Esophagus muscularis mucosa (tissue), 4 donors: Measurements from ENCODE around the gene ZNF316. TPM values are rescaled to one million over a fixed set of nuclear protein-coding genes. Genes with fewer than 3 reads are reported as not detected.

Experiments
- DNase-seq: peaks from one replicate; pipeline ENCODE4 v3.0.0-alpha.2; 2017; ENCODE audit errors: extremely low spot score
- H3K27ac ChIP-seq, 4 donors: fragments of 200-600 bp; sonication (generic); replicated peaks in 1 of 4; 1 replicate in 3 of 4; 2 replicates in 1 of 4; pipeline ENCODE4 v1.5.1; 2016 to 2019; ENCODE audit warnings: mild to moderate bottlenecking in 1 of 4
- H3K27me3 ChIP-seq, 4 donors: fragments of 200-600 bp; sonication (generic); one replicate each; pipeline versions ENCODE4 v1.5.1 to v1.6.0; 2016 to 2019
- H3K36me3 ChIP-seq, 4 donors: fragments of 200-600 bp; sonication (generic); one replicate each; pipeline ENCODE4 v1.5.1; 2016 to 2019
- H3K4me1 ChIP-seq, 4 donors: fragments of 200-600 bp; sonication (generic); one replicate each; pipeline ENCODE4 v1.5.1; 2016 to 2019
- H3K4me3 ChIP-seq, 4 donors: fragments of 200-600 bp; sonication (generic); 1 replicate in 2 of 4; 2 replicates in 2 of 4; pipeline ENCODE4 v1.5.1; 2016 to 2019; ENCODE audit warnings: mild to moderate bottlenecking in 4 of 4, moderate library complexity in 1 of 4
- H3K9me3 ChIP-seq, 4 donors: fragments of 200-600 bp; sonication (generic); 1 replicate in 3 of 4; 2 replicates in 1 of 4; pipeline ENCODE4 v1.5.1; 2016 to 2019
- EP300 ChIP-seq: sonication (generic); formaldehyde crosslinking; IDR thresholded peaks from one replicate; pipeline ENCODE4 v1.6.1; 2017; ENCODE audit warnings: antibody characterized with exemption
- POLR2A ChIP-seq: fragments of 450-650 bp; IDR thresholded peaks from one replicate; pipeline ENCODE4 v1.6.1; 2017; ENCODE audit warnings: antibody characterized with exemption, moderate library complexity, mild to moderate bottlenecking, low read depth
- POLR2AphosphoS5 ChIP-seq, 2 donors: sonication (generic); formaldehyde crosslinking; IDR thresholded peaks; one replicate each; pipeline ENCODE4 v1.6.1; 2017; ENCODE audit warnings: antibody characterized with exemption in 2 of 2
- WGBS: methylation state at CpG from one replicate; pipeline ENCODE4 v1.1.5; 2018; 5-methylcytosine and 5-hydroxymethylcytosine counted together
- intact Hi-C: fragments of 100-400 bp; cut with DNase I; formaldehyde crosslinking; loops from one replicate; pipeline ENCODE4 v1.15.1; 2023
- total RNA-seq, 4 donors: library from RNA; depleted of rRNA; stranded (reverse); fragments of >200 nt; gene quantifications; one replicate each; pipeline versions ENCODE4 v1.1.0 to v1.2.1, GENCODE V29; 2016
- TF ChIP-seq, protein P1 (sequence below), 3 experiments: fragments of 200-600 bp in 2 of 3; fragments of 450-650 bp in 1 of 3; sonication (generic) in 2 of 3; IDR thresholded peaks; one replicate each; pipeline ENCODE4 v1.5.1; 2017 to 2019; ENCODE audit warnings: antibody characterized with exemption in 3 of 3, mild to moderate bottlenecking in 2 of 3, moderate library complexity in 1 of 3

The ZNF316 gene
- total RNA-seq, 4 donors from 2014 or later, result 24.0 to 38.9 (median 30.8) TPM

DNA sequence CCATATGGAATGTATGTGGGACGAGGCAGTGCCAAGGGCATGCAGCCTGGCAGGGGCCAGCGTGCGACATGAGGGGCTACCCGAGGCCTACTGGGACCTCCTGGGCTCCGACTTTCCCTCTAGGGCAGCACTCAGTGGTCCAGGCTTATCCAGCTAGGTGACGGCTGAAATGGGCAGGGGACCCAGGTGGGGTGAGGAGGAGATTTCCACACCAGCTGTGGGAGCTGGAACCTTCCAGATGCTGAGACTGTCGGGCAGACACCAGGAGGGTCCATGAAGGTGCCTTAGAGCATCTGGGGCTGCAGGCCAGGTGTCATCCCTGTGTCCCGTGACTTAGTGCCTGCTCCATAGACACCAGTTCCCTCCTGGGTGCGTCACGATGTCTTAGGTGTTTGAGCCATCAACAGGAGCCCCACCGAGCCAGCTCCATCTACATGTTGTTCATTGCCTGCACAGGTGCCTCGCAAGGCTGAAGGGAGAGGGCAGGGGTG lies 13.4 kb downstream of the ZNF316 start:
- intact Hi-C loops, result no loop called here
- peaks cover 41 to 99% (median 93%) of the 10 kb centered on the region in 4 donors for H3K36me3 ChIP-seq
- H3K27me3 ChIP-seq, result no peaks in the 10 kb centered on the region
- H3K4me1 ChIP-seq, result no peaks in the 10 kb centered on the region
- WGBS, result 93% methylated on average over 5 of the region's 12 CpGs
- TF ChIP-seq EP300, result no peak
- no peak for TF ChIP-seq POLR2A
- TF ChIP-seq, protein P1, sequence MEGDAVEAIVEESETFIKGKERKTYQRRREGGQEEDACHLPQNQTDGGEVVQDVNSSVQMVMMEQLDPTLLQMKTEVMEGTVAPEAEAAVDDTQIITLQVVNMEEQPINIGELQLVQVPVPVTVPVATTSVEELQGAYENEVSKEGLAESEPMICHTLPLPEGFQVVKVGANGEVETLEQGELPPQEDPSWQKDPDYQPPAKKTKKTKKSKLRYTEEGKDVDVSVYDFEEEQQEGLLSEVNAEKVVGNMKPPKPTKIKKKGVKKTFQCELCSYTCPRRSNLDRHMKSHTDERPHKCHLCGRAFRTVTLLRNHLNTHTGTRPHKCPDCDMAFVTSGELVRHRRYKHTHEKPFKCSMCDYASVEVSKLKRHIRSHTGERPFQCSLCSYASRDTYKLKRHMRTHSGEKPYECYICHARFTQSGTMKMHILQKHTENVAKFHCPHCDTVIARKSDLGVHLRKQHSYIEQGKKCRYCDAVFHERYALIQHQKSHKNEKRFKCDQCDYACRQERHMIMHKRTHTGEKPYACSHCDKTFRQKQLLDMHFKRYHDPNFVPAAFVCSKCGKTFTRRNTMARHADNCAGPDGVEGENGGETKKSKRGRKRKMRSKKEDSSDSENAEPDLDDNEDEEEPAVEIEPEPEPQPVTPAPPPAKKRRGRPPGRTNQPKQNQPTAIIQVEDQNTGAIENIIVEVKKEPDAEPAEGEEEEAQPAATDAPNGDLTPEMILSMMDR (IDR thresholded peaks at IDR 0.05), result no peak
- no peak for TF ChIP-seq POLR2AphosphoS5 (IDR thresholded peaks at IDR 0.05)
- no peak overlapping the region for H3K4me3 ChIP-seq
- peak; percentile 87 for DNase-seq
- H3K27ac ChIP-seq, result no peak overlapping the region
- H3K9me3 ChIP-seq, result peaks cover 0 to 3% (median 0%) of the 10 kb centered on the region in 4 donors

DNA sequence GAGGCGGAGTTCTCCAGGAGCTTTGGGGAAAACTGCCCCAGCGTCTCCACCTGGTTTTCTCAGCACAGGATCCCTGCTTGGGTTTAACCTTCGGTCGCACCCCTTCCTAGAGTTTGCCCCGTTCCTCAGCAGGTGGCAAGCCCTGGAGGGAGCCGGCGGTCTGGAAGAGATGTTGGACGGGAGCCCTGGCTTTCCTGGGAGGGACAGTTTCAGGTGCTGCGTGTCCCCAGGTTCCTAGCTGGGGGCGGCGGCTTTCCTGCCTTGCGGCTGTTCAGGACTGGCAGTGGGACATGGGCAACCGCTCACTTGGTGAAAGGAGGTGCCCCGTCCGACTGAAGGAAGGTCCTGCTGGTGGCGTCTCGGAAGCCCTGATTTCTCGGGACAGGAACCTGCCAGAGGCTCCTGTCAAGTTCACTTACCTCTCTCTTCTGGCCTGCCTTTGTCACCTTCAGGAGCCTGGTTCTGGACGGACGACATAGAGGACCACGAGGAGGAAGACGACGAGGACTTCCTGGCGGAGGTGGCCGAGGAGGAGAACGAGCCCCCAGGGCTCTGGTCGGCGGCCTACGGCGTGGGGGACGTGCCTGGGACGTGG lies 14.8 kb downstream of the ZNF316 start:
- H3K36me3 ChIP-seq, result peaks cover 32 to 94% (median 83%) of the 10 kb centered on the region in 4 donors
- intact Hi-C loops, result no loop called here
- WGBS, result 98% methylated on average over 24 of the region's 32 CpGs
- no peaks in the 10 kb centered on the region for H3K27me3 ChIP-seq
- peaks cover 0 to 3% (median 0%) of the 10 kb centered on the region in 4 donors for H3K9me3 ChIP-seq
- DNase-seq, result peak; percentile 75
- H3K27ac ChIP-seq, result no peak overlapping the region
- no peak overlapping the region for H3K4me3 ChIP-seq
- H3K4me1 ChIP-seq, result no peaks in the 10 kb centered on the region
- TF ChIP-seq, protein P1 (IDR thresholded peaks at IDR 0.05), result no peak
- TF ChIP-seq POLR2AphosphoS5 (IDR thresholded peaks at IDR 0.05) (no peak), EP300 (no peak), POLR2A (no peak)

DNA sequence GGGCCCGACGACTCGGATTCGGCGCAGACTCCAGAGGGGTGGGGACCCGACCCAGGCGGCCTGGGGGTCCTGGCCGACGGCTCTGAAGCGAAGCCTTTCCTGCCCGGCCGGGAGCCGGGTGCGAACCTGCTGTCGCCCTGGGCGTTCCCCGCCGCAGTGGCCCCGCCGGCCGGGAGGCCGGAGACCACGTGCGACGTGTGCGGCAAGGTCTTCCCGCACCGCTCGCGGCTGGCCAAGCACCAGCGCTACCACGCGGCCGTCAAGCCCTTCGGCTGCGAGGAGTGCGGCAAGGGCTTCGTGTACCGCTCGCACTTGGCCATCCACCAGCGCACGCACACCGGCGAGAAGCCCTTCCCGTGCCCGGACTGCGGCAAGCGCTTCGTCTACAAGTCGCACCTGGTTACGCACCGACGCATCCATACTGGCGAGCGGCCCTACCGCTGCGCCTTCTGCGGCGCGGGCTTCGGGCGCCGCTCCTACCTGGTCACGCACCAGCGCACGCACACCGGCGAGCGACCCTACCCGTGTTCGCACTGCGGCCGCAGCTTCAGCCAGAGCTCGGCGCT lies 15.4 kb downstream of the ZNF316 start:
- H3K4me3 ChIP-seq, result no peak overlapping the region
- no peak overlapping the region for H3K27ac ChIP-seq
- no peaks in the 10 kb centered on the region for H3K27me3 ChIP-seq
- H3K36me3 ChIP-seq, result peaks cover 32 to 88% (median 77%) of the 10 kb centered on the region in 4 donors
- intact Hi-C loops, result no loop called here
- peaks cover 0 to 3% (median 0%) of the 10 kb centered on the region in 4 donors for H3K9me3 ChIP-seq
- H3K4me1 ChIP-seq, result no peaks in the 10 kb centered on the region
- WGBS, result 97% methylated on average over 21 of the region's 75 CpGs
- TF ChIP-seq POLR2AphosphoS5 (IDR thresholded peaks at IDR 0.05) (no peak), EP300 (no peak), POLR2A (no peak)
- TF ChIP-seq, protein P1 (IDR thresholded peaks at IDR 0.05), result no peak
- no peak for DNase-seq

DNA sequence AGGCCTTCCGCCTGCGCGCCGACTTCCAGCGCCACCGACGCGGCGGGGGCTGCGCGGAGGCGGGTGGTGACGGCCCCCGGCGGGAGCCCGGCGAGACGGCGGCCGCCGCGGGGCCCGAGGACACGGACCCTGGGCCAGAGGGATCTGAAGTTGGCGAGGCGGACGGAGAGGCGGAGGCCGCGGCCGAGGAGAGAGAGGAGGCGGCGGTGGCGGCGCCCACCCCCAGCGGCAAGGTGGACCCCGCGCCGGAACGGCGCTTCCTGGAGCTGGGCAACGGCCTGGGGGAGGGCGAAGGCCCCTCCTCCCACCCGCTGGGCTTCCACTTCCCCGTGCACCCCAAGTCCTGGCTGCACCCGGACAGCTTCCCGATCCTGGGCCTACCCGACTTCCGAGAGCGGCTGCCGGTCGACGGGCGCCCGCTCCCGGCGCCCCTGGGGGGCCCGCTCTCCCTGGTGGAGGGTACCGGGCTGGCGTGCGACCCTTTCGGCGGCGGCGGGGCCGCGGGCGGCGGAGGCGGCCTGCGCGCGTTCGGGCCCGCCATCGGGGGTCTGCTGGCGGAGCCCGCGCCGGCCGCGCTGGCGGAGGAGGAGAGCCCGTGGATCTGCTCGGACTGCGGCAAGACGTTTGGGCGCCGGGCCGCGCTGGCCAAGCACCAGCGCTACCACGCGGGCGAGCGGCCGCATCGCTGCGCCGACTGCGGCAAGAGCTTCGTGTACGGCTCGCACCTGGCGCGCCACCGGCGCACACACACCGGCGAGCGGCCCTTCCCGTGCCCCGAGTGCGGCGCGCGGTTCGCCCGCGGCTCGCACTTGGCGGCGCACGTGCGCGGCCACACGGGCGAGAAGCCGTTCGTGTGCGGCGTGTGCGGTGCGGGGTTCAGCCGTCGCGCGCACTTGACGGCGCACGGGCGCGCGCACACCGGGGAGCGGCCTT lies 16.2 kb downstream of the ZNF316 start:
- no peaks in the 10 kb centered on the region for H3K4me1 ChIP-seq
- intact Hi-C loops, result no loop called here
- no peak overlapping the region for H3K4me3 ChIP-seq
- no peak overlapping the region for H3K27ac ChIP-seq
- peaks cover 0 to 3% (median 0%) of the 10 kb centered on the region in 4 donors for H3K9me3 ChIP-seq
- WGBS, result 93% methylated on average over 61 of the region's 146 CpGs
- no peaks in the 10 kb centered on the region for H3K27me3 ChIP-seq
- H3K36me3 ChIP-seq, result peaks cover 32 to 80% (median 70%) of the 10 kb centered on the region in 4 donors
- no peak for DNase-seq
- TF ChIP-seq POLR2AphosphoS5 (IDR thresholded peaks at IDR 0.05) (no peak), EP300 (no peak), POLR2A (no peak)
- TF ChIP-seq, protein P1 (IDR thresholded peaks at IDR 0.05), result no peak
